ENCODE measurements around the gene DBNL.

DNA sequence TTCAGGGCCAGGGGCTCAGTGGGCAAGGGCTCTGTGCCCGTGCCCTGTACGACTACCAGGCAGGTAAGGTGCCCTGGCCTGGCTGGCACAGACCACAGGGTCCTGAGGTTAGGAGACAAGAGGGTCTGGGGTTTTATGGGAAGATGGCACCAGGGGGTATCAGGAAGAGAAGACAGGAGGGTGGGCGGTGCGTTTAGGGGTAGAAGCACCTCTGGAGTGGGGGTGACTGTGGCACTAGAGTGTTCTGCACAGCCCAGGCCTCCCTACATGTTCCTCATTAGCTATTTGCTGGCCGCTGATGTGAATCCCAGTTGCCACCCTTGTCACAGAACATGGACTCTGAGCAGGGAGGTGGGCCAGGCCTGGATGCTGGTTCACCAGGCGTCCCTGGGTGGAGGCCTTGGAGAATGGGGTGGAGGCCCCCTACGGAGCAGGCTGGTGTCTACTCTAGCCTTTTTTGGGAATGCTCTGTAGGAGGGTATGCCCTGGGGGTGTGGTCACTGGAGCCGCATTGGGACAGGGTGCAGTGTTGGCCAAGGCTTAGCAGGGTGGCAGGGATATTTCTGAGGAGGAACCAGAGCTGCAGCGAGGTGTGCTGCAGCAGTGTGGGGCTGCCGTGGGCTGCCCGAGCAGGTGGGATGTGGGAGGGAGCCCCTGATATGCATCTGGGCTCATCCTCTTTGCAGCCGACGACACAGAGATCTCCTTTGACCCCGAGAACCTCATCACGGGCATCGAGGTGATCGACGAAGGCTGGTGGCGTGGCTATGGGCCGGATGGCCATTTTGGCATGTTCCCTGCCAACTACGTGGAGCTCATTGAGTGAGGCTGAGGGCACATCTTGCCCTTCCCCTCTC lies 15.8 kb downstream of the DBNL start:
- TF ChIP-seq EZH2 (IDR thresholded peaks at IDR 0.05), result no peak
- TF ChIP-seq POLR2AphosphoS5 (IDR thresholded peaks at IDR 0.05; ENCODE audit: borderline replicate concordance, low read depth, low read length), result no peak
